ENCODE measurements around the gene MET. TPM values are rescaled to one million over a fixed set of nuclear protein-coding genes. Genes with fewer than 3 reads are reported as not detected.

The MET gene
- total and polyA plus RNA-seq, 2 of the 13 experiments (the other 11 are each of a cell fraction or from before 2014, with no cell fraction given) = 21.8 to 31.5 TPM

DNA sequence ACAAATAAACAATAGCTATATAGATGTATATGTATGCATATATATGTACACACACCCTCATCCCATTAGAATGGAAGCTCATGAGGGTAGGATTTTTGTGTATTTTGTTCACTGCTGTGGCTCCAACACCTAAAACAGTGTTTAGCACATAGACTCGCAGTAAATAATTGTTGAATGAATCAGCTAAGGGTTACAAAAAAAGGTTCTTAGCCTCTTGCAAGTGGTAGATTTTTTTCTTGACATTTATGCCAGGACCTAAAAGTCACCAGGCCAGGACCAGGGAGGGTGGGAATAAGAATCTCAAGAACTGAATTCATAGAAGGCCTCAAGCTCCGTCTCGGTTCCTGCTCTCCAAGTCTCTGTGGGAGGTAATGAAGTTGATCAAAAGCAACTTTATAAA is 107.9 kb downstream of the MET start:
- Histone ChIP-seq H3K4me1 (ENCODE audit: insufficient read depth, low read length) (peaks cover 15% of the 10 kb centered on the region), H3K36me3 (replicated peaks in 1 of 2; ENCODE audit: control insufficient read depth in 1 of 2, insufficient read depth in 2 of 2, low read length in 2 of 2) (peaks cover 7 to 41% of the 10 kb centered on the region in 2 experiments), H4K20me1 (ENCODE audit: insufficient read depth, low read length) (no peaks in the 10 kb centered on the region), H3K27me3 (ENCODE audit: control insufficient read depth in 1 of 2, insufficient read depth in 2 of 2, low read length in 2 of 2) (no peaks in the 10 kb centered on the region), H3K9me3 (ENCODE audit: low read length) (no peaks in the 10 kb centered on the region), H3K4me2 (ENCODE audit: low read depth, low read length) (no peak overlapping the region), H2AFZ (ENCODE audit: low read length) (no peak overlapping the region), H3K9ac (ENCODE audit: insufficient read depth, low read depth, low read length) (no peak overlapping the region), H3K27ac (ENCODE audit: extremely low read length, insufficient read depth, low read length) (no peak overlapping the region), H3K4me3 (replicated peaks in 1 of 3; ENCODE audit: insufficient read depth in 1 of 3, low read depth in 2 of 3, low read length in 3 of 3) (no peak overlapping the region), H3K79me2 (ENCODE audit: insufficient read depth, low read length) (no peaks in the 10 kb centered on the region)
- no TSS peak for BruUV-seq (replicated peaks)
- DNase-seq (ENCODE audit: low spot score) (no peak), ATAC-seq (no peak), FAIRE-seq (no peak)
- 98% methylated on average over 3 of the region's 3 CpGs for WGBS (ENCODE audit: low lambda C conversion rate)
- ChIA-PET POLR2A (no interaction called here), CTCF (ENCODE audit: low intra/inter-chr PET ratio, low total read pairs) (no interaction called here)
- in situ Hi-C loops (cut with HindIII; ENCODE audit: extremely low pct_ligation_motif_present, low pct_unique_long_range_greater_than_20kb) = no loop called here
- intact Hi-C loops (cut with micrococcal nuclease; ENCODE audit: unreplicated experiment) = no loop called here
- TF ChIP-seq ZFAT (CRISPR knock-in tag; conservative IDR thresholded peaks at IDR 0.05) (no peak), GATAD2A (CRISPR knock-in tag; IDR thresholded peaks at IDR 0.05) (no peak), KDM4B (CRISPR knock-in tag; IDR thresholded peaks at IDR 0.05) (no peak), NFYC (CRISPR knock-in tag; IDR thresholded peaks at IDR 0.05) (no peak), GZF1 (CRISPR knock-in tag; IDR thresholded peaks at IDR 0.05) (no peak), ZNF205 (CRISPR knock-in tag; IDR thresholded peaks at IDR 0.05) (no peak), PCBP1 (IDR thresholded peaks at IDR 0.05; ENCODE audit: borderline replicate concordance, low read depth, low read length) (no peak), XRCC5 (optimal IDR thresholded peaks at IDR 0.05; ENCODE audit: low read length) (no peak), BRCA1 (CRISPR knock-in tag; IDR thresholded peaks at IDR 0.05) (no peak), ZNF234 (CRISPR knock-in tag; conservative IDR thresholded peaks at IDR 0.05) (no peak), SNAI1 (CRISPR knock-in tag; IDR thresholded peaks at IDR 0.05; ENCODE audit: borderline replicate concordance) (no peak), ZKSCAN5 (CRISPR knock-in tag; IDR thresholded peaks at IDR 0.05) (no peak), ZNF556 (CRISPR knock-in tag; IDR thresholded peaks at IDR 0.05; ENCODE audit: borderline replicate concordance) (no peak), SMAD9 (CRISPR knock-in tag; IDR thresholded peaks at IDR 0.05) (no peak), MIER2 (CRISPR knock-in tag; IDR thresholded peaks at IDR 0.05) (no peak)
- TF ChIP-seq, protein P1, sequence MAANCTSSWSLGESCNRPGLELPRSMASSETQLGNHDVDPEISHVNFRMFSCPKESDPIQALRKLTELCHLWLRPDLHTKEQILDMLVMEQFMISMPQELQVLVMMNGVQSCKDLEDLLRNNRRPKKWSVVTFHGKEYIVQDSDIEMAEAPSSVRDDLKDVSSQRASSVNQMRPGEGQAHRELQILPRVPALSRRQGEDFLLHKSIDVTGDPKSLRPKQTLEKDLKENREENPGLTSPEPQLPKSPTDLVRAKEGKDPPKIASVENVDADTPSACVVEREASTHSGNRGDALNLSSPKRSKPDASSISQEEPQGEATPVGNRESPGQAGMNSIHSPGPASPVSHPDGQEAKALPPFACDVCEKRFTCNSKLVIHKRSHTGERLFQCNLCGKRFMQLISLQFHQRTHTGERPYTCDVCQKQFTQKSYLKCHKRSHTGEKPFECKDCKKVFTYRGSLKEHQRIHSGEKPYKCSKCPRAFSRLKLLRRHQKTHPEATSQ (CRISPR knock-in tag; IDR thresholded peaks at IDR 0.05; ENCODE audit: borderline replicate concordance) = no peak
- TF ChIP-seq, protein P2, sequence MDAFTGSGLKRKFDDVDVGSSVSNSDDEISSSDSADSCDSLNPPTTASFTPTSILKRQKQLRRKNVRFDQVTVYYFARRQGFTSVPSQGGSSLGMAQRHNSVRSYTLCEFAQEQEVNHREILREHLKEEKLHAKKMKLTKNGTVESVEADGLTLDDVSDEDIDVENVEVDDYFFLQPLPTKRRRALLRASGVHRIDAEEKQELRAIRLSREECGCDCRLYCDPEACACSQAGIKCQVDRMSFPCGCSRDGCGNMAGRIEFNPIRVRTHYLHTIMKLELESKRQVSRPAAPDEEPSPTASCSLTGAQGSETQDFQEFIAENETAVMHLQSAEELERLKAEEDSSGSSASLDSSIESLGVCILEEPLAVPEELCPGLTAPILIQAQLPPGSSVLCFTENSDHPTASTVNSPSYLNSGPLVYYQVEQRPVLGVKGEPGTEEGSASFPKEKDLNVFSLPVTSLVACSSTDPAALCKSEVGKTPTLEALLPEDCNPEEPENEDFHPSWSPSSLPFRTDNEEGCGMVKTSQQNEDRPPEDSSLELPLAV (CRISPR knock-in tag; conservative IDR thresholded peaks at IDR 0.05; ENCODE audit: low read depth) = no peak
- TF ChIP-seq, protein P3, sequence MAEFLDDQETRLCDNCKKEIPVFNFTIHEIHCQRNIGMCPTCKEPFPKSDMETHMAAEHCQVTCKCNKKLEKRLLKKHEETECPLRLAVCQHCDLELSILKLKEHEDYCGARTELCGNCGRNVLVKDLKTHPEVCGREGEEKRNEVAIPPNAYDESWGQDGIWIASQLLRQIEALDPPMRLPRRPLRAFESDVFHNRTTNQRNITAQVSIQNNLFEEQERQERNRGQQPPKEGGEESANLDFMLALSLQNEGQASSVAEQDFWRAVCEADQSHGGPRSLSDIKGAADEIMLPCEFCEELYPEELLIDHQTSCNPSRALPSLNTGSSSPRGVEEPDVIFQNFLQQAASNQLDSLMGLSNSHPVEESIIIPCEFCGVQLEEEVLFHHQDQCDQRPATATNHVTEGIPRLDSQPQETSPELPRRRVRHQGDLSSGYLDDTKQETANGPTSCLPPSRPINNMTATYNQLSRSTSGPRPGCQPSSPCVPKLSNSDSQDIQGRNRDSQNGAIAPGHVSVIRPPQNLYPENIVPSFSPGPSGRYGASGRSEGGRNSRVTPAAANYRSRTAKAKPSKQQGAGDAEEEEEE (CRISPR knock-in tag; IDR thresholded peaks at IDR 0.05; ENCODE audit: borderline replicate concordance) = no peak
- TF ChIP-seq, protein P4, sequence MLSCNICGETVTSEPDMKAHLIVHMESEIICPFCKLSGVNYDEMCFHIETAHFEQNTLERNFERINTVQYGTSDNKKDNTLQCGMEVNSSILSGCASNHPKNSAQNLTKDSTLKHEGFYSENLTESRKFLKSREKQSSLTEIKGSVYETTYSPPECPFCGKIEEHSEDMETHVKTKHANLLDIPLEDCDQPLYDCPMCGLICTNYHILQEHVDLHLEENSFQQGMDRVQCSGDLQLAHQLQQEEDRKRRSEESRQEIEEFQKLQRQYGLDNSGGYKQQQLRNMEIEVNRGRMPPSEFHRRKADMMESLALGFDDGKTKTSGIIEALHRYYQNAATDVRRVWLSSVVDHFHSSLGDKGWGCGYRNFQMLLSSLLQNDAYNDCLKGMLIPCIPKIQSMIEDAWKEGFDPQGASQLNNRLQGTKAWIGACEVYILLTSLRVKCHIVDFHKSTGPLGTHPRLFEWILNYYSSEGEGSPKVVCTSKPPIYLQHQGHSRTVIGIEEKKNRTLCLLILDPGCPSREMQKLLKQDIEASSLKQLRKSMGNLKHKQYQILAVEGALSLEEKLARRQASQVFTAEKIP (CRISPR knock-in tag; IDR thresholded peaks at IDR 0.05; ENCODE audit: borderline replicate concordance) = no peak
- TF ChIP-seq, protein P5, sequence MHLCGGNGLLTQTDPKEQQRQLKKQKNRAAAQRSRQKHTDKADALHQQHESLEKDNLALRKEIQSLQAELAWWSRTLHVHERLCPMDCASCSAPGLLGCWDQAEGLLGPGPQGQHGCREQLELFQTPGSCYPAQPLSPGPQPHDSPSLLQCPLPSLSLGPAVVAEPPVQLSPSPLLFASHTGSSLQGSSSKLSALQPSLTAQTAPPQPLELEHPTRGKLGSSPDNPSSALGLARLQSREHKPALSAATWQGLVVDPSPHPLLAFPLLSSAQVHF (CRISPR knock-in tag; IDR thresholded peaks at IDR 0.05) = no peak

Data from HepG2 (cell line).